Tibial nerve (tissue), 4 donors: ENCODE data around the gene STRIP2. TPM values are rescaled to one million over a fixed set of nuclear protein-coding genes. Genes with fewer than 3 reads are reported as not detected.
"Not testable (repeated sequence)": the region's sequence is repeated elsewhere in the genome, so short reads cannot be mapped to it uniquely, and the experiment has no call there.

Experiments
- DNase-seq, 2 donors: peaks; one replicate each; pipeline ENCODE4 v3.0.0-alpha.2; 2019; ENCODE audit warnings: low spot score in 2 of 2
- H3K27ac ChIP-seq, 4 donors: fragments of 200-600 bp; sonication (generic) in 3 of 4; one replicate each; pipeline ENCODE4 v1.5.1; 2017 to 2019; ENCODE audit warnings: mild to moderate bottlenecking in 1 of 4
- H3K27me3 ChIP-seq, 2 donors: fragments of 200-600 bp; sonication (generic) in 1 of 2; one replicate each; pipeline versions ENCODE4 v1.5.1 to v1.6.0; 2017 to 2019
- H3K36me3 ChIP-seq, 3 donors: fragments of 200-600 bp; sonication (generic); one replicate each; pipeline ENCODE4 v1.5.1; 2018 to 2019
- H3K4me1 ChIP-seq, 4 donors: fragments of 200-600 bp; sonication (generic) in 3 of 4; one replicate each; pipeline ENCODE4 v1.5.1; 2017 to 2019
- H3K4me3 ChIP-seq, 4 donors: fragments of 200-600 bp; sonication (generic) in 3 of 4; one replicate each; pipeline ENCODE4 v1.5.1; 2017 to 2019; ENCODE audit warnings: mild to moderate bottlenecking in 1 of 4, moderate library complexity in 1 of 4
- H3K9me3 ChIP-seq, 4 donors: fragments of 200-600 bp; sonication (generic) in 3 of 4; one replicate each; pipeline ENCODE4 v1.5.1; 2017 to 2019
- CTCF ChIP-seq, 5 experiments: fragments of 200-600 bp in 3 of 5; fragments of 450-650 bp in 2 of 5; sonication (generic) in 3 of 5; IDR thresholded peaks; one replicate each; pipeline ENCODE4 v1.5.1; 2016 to 2019; ENCODE audit warnings: antibody characterized with exemption in 5 of 5, mild to moderate bottlenecking in 3 of 5, moderate library complexity in 2 of 5
- EP300 ChIP-seq, 2 donors: sonication (generic); formaldehyde crosslinking; IDR thresholded peaks; one replicate each; pipeline ENCODE4 v1.6.1; 2017; ENCODE audit warnings: antibody characterized with exemption in 2 of 2, mild to moderate bottlenecking in 1 of 2
- POLR2A ChIP-seq, 2 donors: fragments of 450-650 bp; IDR thresholded peaks; one replicate each; pipeline ENCODE4 v1.6.1; 2017; ENCODE audit warnings: antibody characterized with exemption in 2 of 2, mild to moderate bottlenecking in 2 of 2, moderate library complexity in 2 of 2
- WGBS, 2 donors: methylation state at CpG; one replicate each; pipeline ENCODE4 v1.1.5; 2018; 5-methylcytosine and 5-hydroxymethylcytosine counted together
- total RNA-seq, 4 donors: library from RNA; depleted of rRNA; stranded (reverse); fragments of >200 nt; gene quantifications; one replicate each; pipeline ENCODE4 v1.1.0, GENCODE V29; 2016

Gene STRIP2
- total RNA-seq, 4 donors from 2014 or later: 0.30 to 0.44 (median 0.41) TPM

- H3K9me3 ChIP-seq: no peaks in the 10 kb centered on the region
- no peak for DNase-seq
- no peak overlapping the region for H3K4me3 ChIP-seq
- TF ChIP-seq CTCF (IDR thresholded peaks at IDR 0.05) (no peak), POLR2A (IDR thresholded peaks at IDR 0.05) (no peak), EP300 (IDR thresholded peaks at IDR 0.05) (no peak)
- WGBS, 2 donors: 86 to 97% methylated on average over 1 of the region's 1 CpG
- H3K27ac ChIP-seq: no peak overlapping the region
- H3K4me1 ChIP-seq: no peaks in the 10 kb centered on the region
- H3K36me3 ChIP-seq: no peaks in the 10 kb centered on the region
- H3K27me3 ChIP-seq: no peaks in the 10 kb centered on the region
Observed at GRCh38 chr7:129479831-129480230, 45.6 kb downstream of the STRIP2 start.

- TF ChIP-seq POLR2A (IDR thresholded peaks at IDR 0.05): no peak
- no peak for TF ChIP-seq EP300 (IDR thresholded peaks at IDR 0.05)
- no peak for TF ChIP-seq CTCF (IDR thresholded peaks at IDR 0.05)
- H3K27me3 ChIP-seq: no peaks in the 10 kb centered on the region
- H3K9me3 ChIP-seq: no peaks in the 10 kb centered on the region
- WGBS, 2 donors: 89 to 94% methylated on average over 6 of the region's 6 CpGs
- H3K36me3 ChIP-seq: no peaks in the 10 kb centered on the region
- H3K27ac ChIP-seq: no peak overlapping the region
- H3K4me1 ChIP-seq: no peaks in the 10 kb centered on the region
- H3K4me3 ChIP-seq: no peak overlapping the region
- DNase-seq: no peak
Observed at GRCh38 chr7:129480674-129481363, 46.6 kb downstream of the STRIP2 start.

GRCh38 chr7:129481376-129481775, 47.1 kb downstream of the STRIP2 start:
- not testable (repeated sequence) for H3K27me3 ChIP-seq, H3K27ac ChIP-seq, H3K36me3 ChIP-seq, H3K9me3 ChIP-seq, H3K4me3 ChIP-seq, H3K4me1 ChIP-seq, DNase-seq
- 97% methylated on average over 6 of the region's 6 CpGs for WGBS, 2 donors

GRCh38 chr7:129482781-129483180, 48.5 kb downstream of the STRIP2 start:
- H3K9me3 ChIP-seq: no peaks in the 10 kb centered on the region
- H3K36me3 ChIP-seq: no peaks in the 10 kb centered on the region
- H3K27me3 ChIP-seq: no peaks in the 10 kb centered on the region
- no peak overlapping the region for H3K27ac ChIP-seq
- no peak overlapping the region for H3K4me3 ChIP-seq
- DNase-seq: no peak
- H3K4me1 ChIP-seq: no peaks in the 10 kb centered on the region
- 91 to 95% methylated on average over 8 of the region's 8 CpGs for WGBS, 2 donors
- TF ChIP-seq EP300 (IDR thresholded peaks at IDR 0.05) (no peak), POLR2A (IDR thresholded peaks at IDR 0.05) (no peak), CTCF (IDR thresholded peaks at IDR 0.05) (no peak)

- no peaks in the 10 kb centered on the region for H3K9me3 ChIP-seq
- H3K27ac ChIP-seq: no peak overlapping the region
- no peak for TF ChIP-seq EP300 (IDR thresholded peaks at IDR 0.05)
- no peak for TF ChIP-seq CTCF (IDR thresholded peaks at IDR 0.05)
- no peak for TF ChIP-seq POLR2A (IDR thresholded peaks at IDR 0.05)
- H3K27me3 ChIP-seq: no peaks in the 10 kb centered on the region
- H3K36me3 ChIP-seq: no peaks in the 10 kb centered on the region
- H3K4me1 ChIP-seq: no peaks in the 10 kb centered on the region
- WGBS, 2 donors: 49 to 59% methylated on average over 3 of the region's 3 CpGs
- no peak overlapping the region for H3K4me3 ChIP-seq
- no peak for DNase-seq
Observed at GRCh38 chr7:129489491-129489890, 55.3 kb downstream of the STRIP2 start.

- TF ChIP-seq CTCF (IDR thresholded peaks at IDR 0.05) (no peak), EP300 (IDR thresholded peaks at IDR 0.05) (no peak), POLR2A (IDR thresholded peaks at IDR 0.05) (no peak)
- Histone ChIP-seq H3K36me3 (no peaks in the 10 kb centered on the region), H3K27ac (no peak overlapping the region), H3K4me3 (no peak overlapping the region), H3K4me1 (no peaks in the 10 kb centered on the region), H3K9me3 (no peaks in the 10 kb centered on the region), H3K27me3 (no peaks in the 10 kb centered on the region)
- no peak for DNase-seq
- WGBS, 2 donors: 79 to 84% methylated on average over 2 of the region's 2 CpGs
Observed at GRCh38 chr7:129492391-129492790, 58.2 kb downstream of the STRIP2 start.
